ENCODE results near the gene DYNC2I2. TPM values are rescaled to one million over a fixed set of nuclear protein-coding genes. Genes with fewer than 3 reads are reported as not detected.

Gene DYNC2I2
- total RNA-seq, 1 experiment from 2014 or later: 58.6 TPM

GRCh38 chr9:128689293-128689774 lies 32.7 kb upstream of the DYNC2I2 start:
- Histone ChIP-seq H3K4me1 (ENCODE audit: insufficient read depth, low read length) (peaks cover 4% of the 10 kb centered on the region; the same call in 1 of the 2 replicates), H3K4ac (ENCODE audit: low read depth, low read length) (no peak overlapping the region), H4K5ac (ENCODE audit: insufficient read length, low read depth, low read length) (no peak overlapping the region), H2BK5ac (ENCODE audit: insufficient read length, low read length) (no peak overlapping the region), H2AFZ (ENCODE audit: low read length) (no peak overlapping the region), H4K91ac (ENCODE audit: insufficient read length, low read depth, low read length) (no peak overlapping the region), H3K9me3 (ENCODE audit: control insufficient read depth, low read depth, low read length) (no peaks in the 10 kb centered on the region), H3K27me3 (ENCODE audit: insufficient read depth, low read length) (no peaks in the 10 kb centered on the region), H3K23me2 (ENCODE audit: insufficient read length, low read depth, low read length, poor library complexity, severe bottlenecking) (peaks cover 18% of the 10 kb centered on the region), H3K9ac (ENCODE audit: extremely low read depth, insufficient read length, low read length) (peak overlapping the region; percentile 60), H3K4me2 (ENCODE audit: insufficient read depth, insufficient read length, low read length) (no peak overlapping the region), H3K27ac (ENCODE audit: insufficient read length, low read depth, low read length) (no peak overlapping the region), H2BK120ac (ENCODE audit: low read depth, low read length, poor library complexity, severe bottlenecking) (no peak overlapping the region), H4K20me1 (ENCODE audit: control insufficient read depth, insufficient read depth, insufficient read length) (no peaks in the 10 kb centered on the region), H3K79me1 (ENCODE audit: insufficient read depth, low read depth, low read length, poor library complexity, severe bottlenecking) (no peaks in the 10 kb centered on the region), H4K8ac (replicated peaks; ENCODE audit: insufficient read length, low read depth, low read length) (no peak overlapping the region), H2AK5ac (ENCODE audit: insufficient read length, low read length) (no peak overlapping the region), H3T11ph (ENCODE audit: low read length) (no peak overlapping the region), H3K23ac (ENCODE audit: insufficient read length, low read depth, low read length) (no peak overlapping the region), H3K18ac (ENCODE audit: insufficient read length, low read depth, low read length) (no peak overlapping the region), H3K14ac (ENCODE audit: insufficient read depth, low read length) (no peak overlapping the region), H2BK20ac (ENCODE audit: low read depth, low read length, poor library complexity, severe bottlenecking) (no peak overlapping the region), H3K56ac (ENCODE audit: insufficient read length, low read depth, low read length) (no peak overlapping the region), H2BK15ac (ENCODE audit: low read depth, low read length) (no peak overlapping the region), H3K79me2 (ENCODE audit: insufficient read depth, low read length) (peaks cover 40% of the 10 kb centered on the region), H2BK12ac (ENCODE audit: insufficient read length, low read depth, low read length) (no peak overlapping the region)
- H3K27ac Mint-ChIP-seq: no peak overlapping the region
- H3K4me3 Mint-ChIP-seq: peak overlapping the region; percentile 60 to 76
- H3K4me1 Mint-ChIP-seq: peaks cover 48 to 56% of the 10 kb centered on the region in 2 experiments
- TF ChIP-seq, protein P1, sequence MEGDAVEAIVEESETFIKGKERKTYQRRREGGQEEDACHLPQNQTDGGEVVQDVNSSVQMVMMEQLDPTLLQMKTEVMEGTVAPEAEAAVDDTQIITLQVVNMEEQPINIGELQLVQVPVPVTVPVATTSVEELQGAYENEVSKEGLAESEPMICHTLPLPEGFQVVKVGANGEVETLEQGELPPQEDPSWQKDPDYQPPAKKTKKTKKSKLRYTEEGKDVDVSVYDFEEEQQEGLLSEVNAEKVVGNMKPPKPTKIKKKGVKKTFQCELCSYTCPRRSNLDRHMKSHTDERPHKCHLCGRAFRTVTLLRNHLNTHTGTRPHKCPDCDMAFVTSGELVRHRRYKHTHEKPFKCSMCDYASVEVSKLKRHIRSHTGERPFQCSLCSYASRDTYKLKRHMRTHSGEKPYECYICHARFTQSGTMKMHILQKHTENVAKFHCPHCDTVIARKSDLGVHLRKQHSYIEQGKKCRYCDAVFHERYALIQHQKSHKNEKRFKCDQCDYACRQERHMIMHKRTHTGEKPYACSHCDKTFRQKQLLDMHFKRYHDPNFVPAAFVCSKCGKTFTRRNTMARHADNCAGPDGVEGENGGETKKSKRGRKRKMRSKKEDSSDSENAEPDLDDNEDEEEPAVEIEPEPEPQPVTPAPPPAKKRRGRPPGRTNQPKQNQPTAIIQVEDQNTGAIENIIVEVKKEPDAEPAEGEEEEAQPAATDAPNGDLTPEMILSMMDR (conservative IDR thresholded peaks at IDR 0.05): no peak
- WGBS (ENCODE audit: extremely low coverage, insufficient read length, low lambda C conversion rate): no CpG with 5 or more reads among the region's 80 CpGs
- H3K9me3 Mint-ChIP-seq: peaks cover 3 to 5% of the 10 kb centered on the region in 2 experiments; a peak in 3 of 5 replicates
- DNase-seq: peak; percentile 33
- H3K27me3 Mint-ChIP-seq (ENCODE audit: low read depth): no peaks in the 10 kb centered on the region
- H3K36me3 Mint-ChIP-seq (ENCODE audit: insufficient read depth in 1 of 3, low read depth in 3 of 3): peaks cover 59 to 73% (median 61%) of the 10 kb centered on the region in 3 experiments
